Bronchial epithelial cell (primary cell): ENCODE results near the gene NODAL. TPM values are rescaled to one million over a fixed set of nuclear protein-coding genes. Genes with fewer than 3 reads are reported as not detected.
"Not testable (repeated sequence)": the region's sequence is repeated elsewhere in the genome, so short reads cannot be mapped to it uniquely, and the experiment has no call there.

Source experiments
- DNase-seq: peaks from one replicate; pipeline ENCODE4 v3.0.0-alpha.2; 2010; ENCODE audit warnings: low read depth
- FAIRE-seq: peaks from 2 replicates; lab custom pipeline; 2011; peaks lifted over from hg19 to GRCh38; lab: Jason Lieb, UNC
- H3K27me3 ChIP-seq: 2 replicates; pipeline ENCODE4 v1.5.1; 2011; ENCODE audit warnings: low read length; ENCODE audit not compliant: control insufficient read depth, insufficient read depth
- H3K36me3 ChIP-seq: 2 replicates; pipeline ENCODE4 v1.5.1; 2011; ENCODE audit warnings: low read length; ENCODE audit not compliant: control insufficient read depth, insufficient read depth
- H3K4me3 ChIP-seq: 2 replicates; pipeline ENCODE4 v1.5.1; 2011; ENCODE audit warnings: mild to moderate bottlenecking, low read depth, low read length, control low read depth
- total RNA-seq: library from RNA; depleted of rRNA; stranded (reverse); fragments of >200 nt; gene quantifications from 2 replicates; pipeline ENCODE4 v1.2.1, GENCODE V29; 2014
- TF ChIP-seq, protein P1 (sequence below): IDR thresholded peaks from 2 replicates; pipeline ENCODE4 v1.5.1; 2011; ENCODE audit warnings: mild to moderate bottlenecking, moderate library complexity, low read length, control low read depth, inconsistent platforms; ENCODE audit not compliant: insufficient read depth, severe bottlenecking

Gene NODAL
- under 0.01 TPM in 1 of 2 replicates, not detected in the other for total RNA-seq

DNA sequence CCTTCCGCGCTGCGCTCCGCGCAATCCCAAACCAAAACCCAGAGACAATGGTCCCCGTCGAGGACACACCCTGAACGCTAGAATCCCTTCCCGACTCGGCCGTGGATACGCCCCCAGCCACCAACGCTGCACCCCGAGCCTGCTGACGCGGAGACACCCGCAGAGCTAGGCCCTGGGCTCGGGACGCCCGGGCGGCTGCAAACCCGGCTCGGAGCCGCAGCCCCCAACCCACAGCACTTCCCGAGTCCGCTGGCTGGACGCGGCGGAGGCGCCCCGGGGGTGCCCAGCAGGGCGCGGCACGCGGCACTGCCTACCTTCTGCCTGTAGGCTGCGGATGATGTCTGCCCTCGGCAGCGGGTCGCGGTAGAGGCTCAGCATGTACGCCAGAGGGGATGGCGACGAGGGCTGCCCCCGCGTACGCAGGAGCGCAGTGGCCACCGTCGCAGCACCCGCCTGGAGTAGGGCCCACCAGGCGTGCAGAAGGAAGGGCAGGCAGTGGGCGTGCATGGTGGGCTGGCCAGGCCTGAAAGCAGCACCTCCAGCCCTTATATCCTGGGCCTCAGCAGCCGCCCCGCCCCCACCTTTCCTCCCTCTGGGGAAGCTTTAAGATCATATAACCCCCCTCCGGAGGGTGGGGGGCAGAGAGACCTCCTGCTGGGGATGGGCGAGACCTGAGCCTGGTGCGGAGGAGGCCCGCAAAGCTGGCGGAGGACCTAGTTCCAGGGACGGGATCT, at the start of gene NODAL:
TSS of gene NODAL (minus strand) at position 521 of the 734 bp plus-strand sequence. CDS start at position 507, 14 bp downstream.
- H3K27me3 ChIP-seq = peaks cover 27% of the 10 kb centered on the region
- H3K4me3 ChIP-seq = no peak within 1 kb of the TSS
- DNase-seq (no peak), FAIRE-seq (no peak)
- no peaks in the 10 kb centered on the region for H3K36me3 ChIP-seq
- TF ChIP-seq, protein P1, sequence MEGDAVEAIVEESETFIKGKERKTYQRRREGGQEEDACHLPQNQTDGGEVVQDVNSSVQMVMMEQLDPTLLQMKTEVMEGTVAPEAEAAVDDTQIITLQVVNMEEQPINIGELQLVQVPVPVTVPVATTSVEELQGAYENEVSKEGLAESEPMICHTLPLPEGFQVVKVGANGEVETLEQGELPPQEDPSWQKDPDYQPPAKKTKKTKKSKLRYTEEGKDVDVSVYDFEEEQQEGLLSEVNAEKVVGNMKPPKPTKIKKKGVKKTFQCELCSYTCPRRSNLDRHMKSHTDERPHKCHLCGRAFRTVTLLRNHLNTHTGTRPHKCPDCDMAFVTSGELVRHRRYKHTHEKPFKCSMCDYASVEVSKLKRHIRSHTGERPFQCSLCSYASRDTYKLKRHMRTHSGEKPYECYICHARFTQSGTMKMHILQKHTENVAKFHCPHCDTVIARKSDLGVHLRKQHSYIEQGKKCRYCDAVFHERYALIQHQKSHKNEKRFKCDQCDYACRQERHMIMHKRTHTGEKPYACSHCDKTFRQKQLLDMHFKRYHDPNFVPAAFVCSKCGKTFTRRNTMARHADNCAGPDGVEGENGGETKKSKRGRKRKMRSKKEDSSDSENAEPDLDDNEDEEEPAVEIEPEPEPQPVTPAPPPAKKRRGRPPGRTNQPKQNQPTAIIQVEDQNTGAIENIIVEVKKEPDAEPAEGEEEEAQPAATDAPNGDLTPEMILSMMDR = no peak

DNA sequence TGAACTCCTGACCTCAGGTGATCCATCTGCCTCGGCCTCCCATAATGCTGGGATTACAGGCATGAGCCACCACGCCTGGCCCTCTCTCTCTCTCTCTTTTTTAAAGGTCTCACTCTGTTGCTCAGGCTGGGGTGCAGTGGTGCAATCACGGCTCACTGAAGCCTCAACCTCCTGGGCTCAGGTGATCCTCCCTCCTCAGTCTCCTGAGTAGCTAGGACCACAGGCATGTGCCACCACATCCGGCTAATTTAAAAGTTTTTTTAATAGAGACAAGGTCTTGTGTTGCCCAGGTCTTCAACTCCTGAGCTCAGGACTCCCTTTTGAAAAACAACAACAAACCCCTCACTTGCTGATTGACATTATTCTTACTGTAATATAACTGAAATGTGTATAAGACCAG, 48.7 kb upstream of the NODAL start:
- H3K27me3 ChIP-seq = peaks cover 14% of the 10 kb centered on the region
- no peak for FAIRE-seq

DNA sequence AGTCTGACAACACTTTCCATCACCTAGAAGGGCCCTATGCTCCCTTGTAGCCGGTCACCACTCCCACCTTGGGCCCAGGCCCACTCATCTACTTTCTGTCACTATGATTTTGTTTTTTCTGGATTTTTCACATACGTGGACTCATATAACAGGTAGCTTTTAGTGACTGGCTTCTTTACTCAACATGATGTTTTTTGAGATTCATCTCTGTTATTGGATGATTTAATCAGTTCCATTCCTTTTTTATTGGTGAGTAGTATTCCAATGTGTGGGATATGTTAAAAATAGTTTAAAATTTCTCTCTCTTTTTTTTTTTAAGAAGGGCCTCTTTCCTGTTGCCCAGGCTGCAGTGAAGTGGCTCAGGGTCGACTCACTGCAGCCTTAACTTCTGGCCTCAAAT, 46.3 kb upstream of the NODAL start:
- Histone ChIP-seq H3K27me3 (peaks cover 8% of the 10 kb centered on the region), H3K36me3 (no peaks in the 10 kb centered on the region), H3K4me3 (no peak overlapping the region)
- FAIRE-seq (no peak), DNase-seq (no peak)
- TF ChIP-seq, protein P1 = no peak

More for the DNA sequence above, 48.7 kb upstream of the NODAL start:
- Histone ChIP-seq H3K4me3 (no peak overlapping the region), H3K36me3 (no peaks in the 10 kb centered on the region)
- no peak for DNase-seq
- TF ChIP-seq, protein P1 = no peak

DNA sequence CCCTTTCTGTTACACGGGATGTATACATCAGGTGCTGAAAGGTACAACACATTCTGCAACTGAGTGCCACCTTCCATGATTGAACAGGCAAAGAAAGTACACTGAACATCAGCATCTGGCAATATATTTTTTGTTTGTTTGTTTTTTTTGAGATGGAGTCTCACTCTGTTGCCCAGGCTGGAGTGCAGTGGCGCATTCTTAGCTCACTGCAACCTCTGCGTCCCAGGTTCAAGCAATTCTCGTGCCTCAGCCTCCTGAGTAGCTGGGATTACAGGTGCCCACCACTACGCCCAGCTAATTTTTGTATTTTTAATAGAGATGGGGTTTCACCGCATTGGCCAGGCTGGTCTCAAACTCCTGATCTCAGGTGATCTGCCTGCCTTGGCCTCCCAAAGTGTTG, 42.4 kb upstream of the NODAL start:
- DNase-seq, FAIRE-seq, H3K36me3 ChIP-seq, H3K4me3 ChIP-seq: not testable (repeated sequence)
- peaks cover 27% of the 10 kb centered on the region for H3K27me3 ChIP-seq

DNA sequence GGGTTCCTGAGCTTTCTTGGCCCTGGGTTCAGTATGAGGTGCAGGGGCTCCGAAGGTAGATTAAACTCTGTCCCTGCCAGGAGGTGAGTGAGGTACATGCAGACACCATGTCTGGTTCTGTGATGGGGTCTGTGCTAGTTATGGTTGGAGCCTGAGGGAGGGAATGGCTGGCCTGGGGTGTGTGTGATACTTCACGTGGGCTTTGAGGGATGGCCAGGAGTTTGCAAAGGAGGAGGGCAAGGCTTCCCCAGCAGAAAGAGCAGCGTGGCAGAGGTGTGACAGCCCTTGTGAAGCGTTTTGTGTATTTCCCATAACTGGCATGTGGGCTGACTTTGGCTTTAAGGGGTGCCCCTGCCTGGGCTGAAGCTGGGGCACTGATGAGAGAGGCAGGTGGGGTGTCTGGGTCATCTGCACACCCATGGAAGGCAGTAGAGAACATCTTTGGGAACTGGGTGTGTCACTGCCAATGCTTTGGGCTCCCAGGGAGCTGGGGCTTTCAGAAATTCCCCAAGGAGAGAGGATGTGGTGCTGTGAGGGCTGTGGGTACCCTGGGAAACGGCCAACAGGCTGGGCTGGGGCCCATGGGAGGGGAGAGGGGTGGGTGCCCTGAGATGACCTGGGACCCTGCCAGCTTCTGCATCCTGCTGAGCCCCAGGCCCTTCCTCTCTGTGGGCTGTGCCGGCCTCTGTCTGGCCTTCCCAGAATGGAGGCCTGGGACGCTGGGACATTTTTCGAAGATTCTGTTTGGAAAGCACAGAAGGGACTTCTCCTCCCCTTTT, 41.7 kb upstream of the NODAL start:
- TF ChIP-seq, protein P1 = no peak
- Histone ChIP-seq H3K27me3 (peaks cover 27% of the 10 kb centered on the region), H3K36me3 (no peaks in the 10 kb centered on the region), H3K4me3 (no peak overlapping the region)
- no peak for DNase-seq
- no peak for FAIRE-seq

DNA sequence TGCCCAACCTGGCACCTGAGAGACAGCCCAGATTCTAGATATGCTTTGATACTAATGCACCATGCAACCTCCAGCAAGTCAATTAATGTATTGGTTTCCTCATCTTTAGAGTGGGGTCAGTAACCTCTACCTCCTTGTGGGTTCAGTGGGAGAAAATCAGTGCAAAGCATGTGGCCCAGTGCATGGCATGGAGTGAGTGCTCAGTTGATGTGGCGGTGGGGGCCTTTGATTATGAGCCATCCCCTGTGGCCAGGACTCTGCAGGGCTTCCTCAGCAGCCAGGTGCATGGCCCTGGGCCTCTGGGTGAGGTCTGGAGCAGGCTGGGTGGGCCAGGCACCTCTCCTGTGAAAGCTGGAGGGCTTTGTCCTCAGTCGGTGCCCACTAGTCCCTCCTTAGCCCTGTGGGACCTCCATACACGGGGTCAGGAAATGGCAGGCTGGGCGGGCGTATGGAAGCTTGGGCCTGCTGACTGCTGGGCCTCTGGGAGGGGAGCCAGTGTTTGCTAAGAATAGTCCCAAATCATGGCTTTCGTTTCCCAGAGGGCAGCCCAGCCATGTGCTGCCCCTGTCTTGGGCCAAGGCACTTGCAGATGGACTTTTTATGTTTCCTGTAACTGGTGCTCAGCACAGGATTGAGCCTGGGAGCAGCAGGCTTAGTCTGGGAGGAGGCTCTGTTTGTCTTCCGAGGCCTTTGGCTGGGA, 40.5 kb upstream of the NODAL start:
- Histone ChIP-seq H3K36me3 (no peaks in the 10 kb centered on the region), H3K27me3 (peaks cover 32% of the 10 kb centered on the region), H3K4me3 (no peak overlapping the region)
- FAIRE-seq (no peak), DNase-seq (no peak)
- TF ChIP-seq, protein P1 = no peak
